ENCODE data around the gene BORCS6. TPM values are rescaled to one million over a fixed set of nuclear protein-coding genes. Genes with fewer than 3 reads are reported as not detected.

Gene BORCS6
- total and polyA plus RNA-seq, 9 of the 15 experiments (the other 6 are each of a cell fraction or from before 2014, with no cell fraction given), result 0.01 to 7.4 (median 2.3) TPM

GRCh38 chr17:8223356-8224126 is 33.6 kb upstream of the BORCS6 start (continued):
- TF ChIP-seq PHF8 (IDR thresholded peaks at IDR 0.05; ENCODE audit: borderline replicate concordance, low read length), result peak; percentile 9; the same call in 1 of the 2 replicates
- peak; percentile 64 for TF ChIP-seq ZBTB17 (CRISPR knock-in tag; IDR thresholded peaks at IDR 0.05)
- TF ChIP-seq MLLT1 (IDR thresholded peaks at IDR 0.05), result no peak
- TF ChIP-seq TOE1 (IDR thresholded peaks at IDR 0.05; ENCODE audit: borderline replicate concordance), result peak; percentile 57; the same call in 1 of the 2 replicates
- TF ChIP-seq TOE1 (CRISPR knock-in tag; IDR thresholded peaks at IDR 0.05; ENCODE audit: borderline replicate concordance, low read depth), result no peak
- TF ChIP-seq EHMT2 (IDR thresholded peaks at IDR 0.05), result no peak
- no peak for TF ChIP-seq RBM17 (IDR thresholded peaks at IDR 0.05; ENCODE audit: borderline replicate concordance, low read depth, low read length)
- peak; percentile 59 for TF ChIP-seq POLR2A (conservative IDR thresholded peaks at IDR 0.05)
- TF ChIP-seq MYNN (IDR thresholded peaks at IDR 0.05), result no peak
- no peak for TF ChIP-seq MYNN (CRISPR knock-in tag; IDR thresholded peaks at IDR 0.05)
- no peak for TF ChIP-seq SREBF2 (CRISPR knock-in tag; IDR thresholded peaks at IDR 0.05)
- TF ChIP-seq ZNF507 (tag; conservative IDR thresholded peaks at IDR 0.05), result no peak
- no peak for TF ChIP-seq DPF2 (IDR thresholded peaks at IDR 0.05)
- no peak for TF ChIP-seq ZNF740 (CRISPR knock-in tag; IDR thresholded peaks at IDR 0.05)
- 0 out of 4 replicates have a peak, but pooled peaks of 1 of the 2 experiments have one; percentile 25 for TF ChIP-seq ZNF740 (tag; IDR thresholded peaks at IDR 0.05)
- TF ChIP-seq ELF4 (CRISPR knock-in tag; IDR thresholded peaks at IDR 0.05), result 0 out of 2 replicates have a peak, but pooled peaks have one; percentile 37
- no peak for TF ChIP-seq PRDM10 (IDR thresholded peaks at IDR 0.05; ENCODE audit: partially characterized antibody)
- TF ChIP-seq NR2C2 (CRISPR knock-in tag; IDR thresholded peaks at IDR 0.05), result no peak; the same call in 1 of the 2 replicates
- TF ChIP-seq NR2C2 (tag; IDR thresholded peaks at IDR 0.05), result peak; percentile 38; the same call in 1 of the 2 replicates
- TF ChIP-seq XRCC3 (IDR thresholded peaks at IDR 0.05), result no peak
- TF ChIP-seq DMBX1 (CRISPR knock-in tag; IDR thresholded peaks at IDR 0.05; ENCODE audit: borderline replicate concordance), result peak; percentile 56; the same call in 1 of the 2 replicates
- no peak for TF ChIP-seq GABPB2 (CRISPR knock-in tag; conservative IDR thresholded peaks at IDR 0.05)
- TF ChIP-seq HES1 (IDR thresholded peaks at IDR 0.05; ENCODE audit: low read depth), result no peak
- 0 out of 2 replicates have a peak, but pooled peaks have one; percentile 39 for TF ChIP-seq RNF2 (IDR thresholded peaks at IDR 0.05)
